HEK293T (cell line): ENCODE measurements around the gene ECD.

ENCODE experiments used
- CTCF ChIA-PET: fragments of 350-600 bp; formaldehyde crosslinking; extraction: SDS; loops from one replicate; lab custom pipeline; 2021; ENCODE audit warnings: antibody characterized with exemption, inconsistent platforms; lab: Yijun Ruan, JAX
- POLR2A ChIA-PET: fragments of 350-600 bp; formaldehyde crosslinking; extraction: SDS; loops from one replicate; lab custom pipeline; 2020; ENCODE audit warnings: antibody characterized with exemption, inconsistent platforms; lab: Yijun Ruan, JAX
- DNase-seq: peaks from one replicate; pipeline ENCODE4 v3.0.0; 2012; ENCODE audit warnings: mixed read lengths; ENCODE audit errors: extremely low spot score
- ARNT ChIP-seq: fragments of 450-650 bp; IDR thresholded peaks from 2 replicates; pipeline ENCODE4 v1.6.1; 2017; ENCODE audit warnings: mild to moderate bottlenecking
- BHLHE40 ChIP-seq: fragments of 450-650 bp; IDR thresholded peaks from 2 replicates; pipeline ENCODE4 v1.6.1; 2016; ENCODE audit warnings: mild to moderate bottlenecking, moderate library complexity, borderline replicate concordance
- CTBP1 ChIP-seq: fragments of 450-650 bp; IDR thresholded peaks from 2 replicates; pipeline ENCODE4 v1.6.1; 2016; ENCODE audit warnings: borderline replicate concordance
- ELF4 ChIP-seq: fragments of 450-650 bp; IDR thresholded peaks from 2 replicates; pipeline ENCODE4 v1.6.1; 2017; ENCODE audit warnings: antibody characterized with exemption
- FOXA1 ChIP-seq: fragments of 450-650 bp; IDR thresholded peaks from 2 replicates; pipeline ENCODE4 v1.6.1; 2016; ENCODE audit warnings: mild to moderate bottlenecking
- FOXK2 ChIP-seq: fragments of 450-650 bp; IDR thresholded peaks from 2 replicates; pipeline ENCODE4 v1.6.1; 2016; ENCODE audit warnings: mild to moderate bottlenecking
- FOXM1 ChIP-seq: fragments of 450-650 bp; IDR thresholded peaks from 2 replicates; pipeline ENCODE4 v1.6.1; 2017; ENCODE audit warnings: mild to moderate bottlenecking, borderline replicate concordance
- HDGF ChIP-seq: fragments of 450-650 bp; IDR thresholded peaks from 2 replicates; pipeline ENCODE4 v1.6.1; 2017; ENCODE audit warnings: antibody characterized with exemption, borderline replicate concordance
- L3MBTL2 ChIP-seq: fragments of 450-650 bp; conservative IDR thresholded peaks from 2 replicates; pipeline ENCODE4 v1.6.1; 2016; ENCODE audit warnings: mild to moderate bottlenecking
- LEF1 ChIP-seq: fragments of 450-650 bp; IDR thresholded peaks from 2 replicates; pipeline ENCODE4 v1.6.1; 2017; ENCODE audit warnings: mild to moderate bottlenecking, borderline replicate concordance
- NFRKB ChIP-seq: fragments of 450-650 bp; IDR thresholded peaks from 2 replicates; pipeline ENCODE4 v1.6.1; 2016; ENCODE audit warnings: mild to moderate bottlenecking, moderate library complexity
- SP1 ChIP-seq: fragments of 450-650 bp; IDR thresholded peaks from 2 replicates; pipeline ENCODE4 v1.6.1; 2017
- SUZ12 ChIP-seq: fragments of 450-650 bp; IDR thresholded peaks from 2 replicates; pipeline ENCODE4 v1.6.1; 2016; ENCODE audit warnings: mild to moderate bottlenecking
- TARDBP ChIP-seq: fragments of 450-650 bp; IDR thresholded peaks from 2 replicates; pipeline ENCODE4 v1.6.1; 2016
- ZNF384 ChIP-seq: fragments of 450-650 bp; IDR thresholded peaks from 2 replicates; pipeline ENCODE4 v1.6.1; 2016
- TF ChIP-seq, protein P1 (sequence below): fragments of 450-650 bp; IDR thresholded peaks from 2 replicates; pipeline ENCODE4 v1.6.1; 2016

ECD gene

DNA sequence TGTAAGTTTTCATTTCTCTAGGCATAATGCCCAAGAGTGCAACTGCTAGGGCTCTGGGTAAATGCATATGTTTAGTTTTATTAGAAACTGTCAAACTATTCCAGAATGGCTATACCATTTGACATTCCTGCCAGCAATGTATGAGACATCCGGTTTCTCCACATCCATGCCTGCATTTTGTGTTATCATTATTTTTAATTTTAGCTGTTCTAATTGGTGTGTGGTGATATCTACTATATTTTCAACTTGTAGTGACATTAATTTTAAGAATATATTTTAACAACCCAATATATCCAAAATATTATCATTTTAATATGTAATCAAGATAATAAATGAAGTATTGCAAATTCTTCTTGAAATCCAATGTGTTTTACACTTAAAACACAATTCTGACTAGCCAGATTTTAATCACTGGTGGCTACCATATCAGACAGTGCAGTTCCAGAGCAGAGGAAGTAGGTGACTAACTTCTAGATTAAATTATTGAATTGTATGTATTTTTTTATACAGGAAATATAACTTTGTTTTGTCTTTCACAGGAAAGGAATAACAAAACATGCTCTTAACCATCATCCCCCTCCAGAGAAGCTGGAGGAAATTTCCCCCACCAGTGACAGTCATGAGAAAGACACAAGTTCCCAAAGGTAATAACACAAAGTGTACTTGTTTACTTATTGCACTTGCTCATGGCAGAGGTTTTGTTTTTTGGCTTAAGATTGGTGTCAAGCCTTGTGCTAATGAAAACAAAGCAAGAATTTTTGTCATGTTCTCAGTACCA, 6.5 kb upstream of the ECD start:
- no peak for TF ChIP-seq ARNT
- no peak for TF ChIP-seq ELF4
- no peak for TF ChIP-seq L3MBTL2
- TF ChIP-seq ZNF384 = no peak
- TF ChIP-seq FOXM1 = no peak
- no peak for TF ChIP-seq BHLHE40
- TF ChIP-seq SP1 = no peak
- no peak for TF ChIP-seq CTBP1
- TF ChIP-seq NFRKB = no peak
- no peak for TF ChIP-seq TARDBP
- TF ChIP-seq FOXK2 = no peak
- TF ChIP-seq, protein P1, sequence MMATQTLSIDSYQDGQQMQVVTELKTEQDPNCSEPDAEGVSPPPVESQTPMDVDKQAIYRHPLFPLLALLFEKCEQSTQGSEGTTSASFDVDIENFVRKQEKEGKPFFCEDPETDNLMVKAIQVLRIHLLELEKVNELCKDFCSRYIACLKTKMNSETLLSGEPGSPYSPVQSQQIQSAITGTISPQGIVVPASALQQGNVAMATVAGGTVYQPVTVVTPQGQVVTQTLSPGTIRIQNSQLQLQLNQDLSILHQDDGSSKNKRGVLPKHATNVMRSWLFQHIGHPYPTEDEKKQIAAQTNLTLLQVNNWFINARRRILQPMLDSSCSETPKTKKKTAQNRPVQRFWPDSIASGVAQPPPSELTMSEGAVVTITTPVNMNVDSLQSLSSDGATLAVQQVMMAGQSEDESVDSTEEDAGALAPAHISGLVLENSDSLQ = no peak
- TF ChIP-seq FOXA1 = no peak
- no peak for TF ChIP-seq SUZ12
- no peak for TF ChIP-seq LEF1
- no peak for TF ChIP-seq HDGF
- ChIA-PET POLR2A (no interaction called here), CTCF (no interaction called here)
- DNase-seq = no peak

DNA sequence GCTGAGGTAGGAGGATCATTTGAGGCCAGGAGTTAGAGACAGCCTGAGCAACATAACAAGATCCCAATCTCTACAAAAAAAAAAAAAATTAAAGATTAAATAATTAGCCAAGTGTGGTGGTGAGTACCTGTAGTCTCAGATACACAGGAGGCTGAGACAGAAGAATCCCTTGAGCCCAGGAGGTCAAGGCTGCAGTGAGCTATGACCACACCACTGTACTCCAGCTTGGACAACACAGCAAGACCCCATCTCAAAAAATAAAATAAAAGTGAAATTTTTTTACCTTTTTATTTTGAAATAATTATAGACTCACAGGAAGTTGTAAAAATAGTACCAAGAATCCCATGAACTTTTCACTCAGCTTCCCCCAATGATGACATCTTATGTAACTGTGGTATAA, 5.1 kb upstream of the ECD start:
- ChIA-PET POLR2A (no interaction called here), CTCF (no interaction called here)
- TF ChIP-seq FOXK2 (no peak), LEF1 (no peak), L3MBTL2 (no peak), NFRKB (no peak)
- no peak for DNase-seq

DNA sequence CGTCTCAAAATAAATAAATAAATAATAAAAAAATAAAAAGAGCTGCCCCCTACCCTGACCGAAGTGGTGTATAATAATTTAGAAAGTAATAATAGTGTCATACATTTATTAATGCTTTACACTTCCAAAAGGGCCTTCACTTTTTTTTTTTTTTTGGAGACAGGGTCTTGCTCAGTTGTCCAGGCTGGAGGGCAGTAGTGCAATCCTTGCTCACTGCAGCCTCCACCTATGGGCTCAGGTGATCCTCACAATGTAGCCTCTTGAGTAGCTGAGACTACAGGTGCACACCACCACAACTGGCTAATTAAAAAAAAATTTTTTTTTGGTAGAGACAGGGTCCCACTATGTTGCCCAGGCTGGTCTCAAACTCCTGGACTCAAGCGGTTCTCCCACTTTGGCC, 1.5 kb upstream of the ECD start:
- ChIA-PET CTCF (no interaction called here), POLR2A (no interaction called here)
- no peak for DNase-seq
- no peak for TF ChIP-seq SP1
- no peak for TF ChIP-seq FOXA1
- TF ChIP-seq CTBP1 = no peak
- TF ChIP-seq FOXM1 = no peak
- no peak for TF ChIP-seq LEF1
- TF ChIP-seq ELF4 = no peak
- TF ChIP-seq ZNF384 = no peak
- TF ChIP-seq, protein P1 = no peak
- TF ChIP-seq TARDBP = no peak
- TF ChIP-seq HDGF = no peak
- TF ChIP-seq FOXK2 = no peak
- no peak for TF ChIP-seq SUZ12
- no peak for TF ChIP-seq BHLHE40
- TF ChIP-seq NFRKB = no peak

DNA sequence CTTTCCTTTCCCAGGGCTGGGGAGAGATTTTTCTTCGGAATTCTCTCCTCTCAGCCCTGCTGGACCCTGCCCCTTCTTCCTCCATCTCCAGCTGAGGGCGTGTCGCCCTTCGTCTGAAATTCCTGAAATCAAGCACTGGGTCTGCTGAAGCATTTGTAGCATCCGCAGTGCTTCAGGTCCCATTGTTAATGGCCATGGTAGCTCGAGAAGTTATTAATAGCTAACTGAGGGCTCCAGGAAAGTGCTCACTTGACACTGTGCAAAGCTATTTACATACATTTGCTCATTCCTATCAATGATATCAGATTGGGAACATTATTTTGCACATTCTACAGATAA, 626 bp upstream of the ECD start:
- TF ChIP-seq TARDBP (no peak), HDGF (no peak), FOXK2 (no peak), FOXM1 (no peak), ZNF384 (no peak), ELF4 (no peak), BHLHE40 (no peak), SUZ12 (no peak), SP1 (no peak), NFRKB (no peak), CTBP1 (no peak), L3MBTL2 (no peak), LEF1 (no peak), FOXA1 (no peak), ARNT (no peak)
- TF ChIP-seq, protein P1 = no peak
- no peak for DNase-seq
- POLR2A ChIA-PET = interaction anchor here (0.7 to 2.3 kb wide), 8 partner anchors 10 to 78 kb away, joined by 3 to 13 read pairs (median 4); partner anchors contain the start of genes DNAJC9, NUDT13 and P4HA1
- CTCF ChIA-PET = interaction anchor here (1.4 kb wide), 1 partner anchor 10 kb away, joined by 7 read pairs; no protein-coding TSS in a partner anchor

DNA sequence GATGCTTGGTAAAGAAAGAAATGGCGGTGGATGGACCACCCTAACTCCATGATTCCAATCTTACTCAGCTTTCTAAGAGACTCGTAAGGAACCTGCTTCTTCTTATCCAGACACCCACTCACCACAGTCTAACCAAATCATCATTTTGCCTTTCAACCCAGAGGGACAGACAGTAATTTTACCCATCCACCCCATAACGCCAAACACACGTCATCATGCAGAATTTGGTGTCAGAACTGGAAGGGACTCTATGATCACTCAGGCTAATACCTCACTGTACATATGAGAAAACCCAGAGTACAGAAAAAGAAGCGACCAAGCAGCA, 388 bp downstream of the ECD start:
- TF ChIP-seq L3MBTL2 = no peak
- TF ChIP-seq ARNT = no peak
- no peak for TF ChIP-seq NFRKB
- no peak for TF ChIP-seq SP1
- TF ChIP-seq ZNF384 = no peak
- TF ChIP-seq, protein P1 = no peak
- TF ChIP-seq HDGF = no peak
- TF ChIP-seq CTBP1 = no peak
- TF ChIP-seq ELF4 = no peak
- TF ChIP-seq BHLHE40 = no peak
- TF ChIP-seq FOXM1 = no peak
- no peak for TF ChIP-seq FOXA1
- TF ChIP-seq TARDBP = no peak
- TF ChIP-seq FOXK2 = no peak
- no peak for TF ChIP-seq SUZ12
- TF ChIP-seq LEF1 = no peak
- ChIA-PET CTCF (no interaction called here), POLR2A (interaction anchor here (1.3 to 2.3 kb wide), 3 partner anchors 9 to 71 kb away, joined by 3 to 13 read pairs (median 3); partner anchors contain the start of gene P4HA1)
- DNase-seq = no peak
